Ectodermal cell (in vitro differentiated cells): ENCODE results near the gene HOXB3.
"Not testable (repeated sequence)": the region's sequence is repeated elsewhere in the genome, so short reads cannot be mapped to it uniquely, and the experiment has no call there.

Source experiments
- H3K27ac ChIP-seq: 2 replicates; pipeline ENCODE4 v1.7.0; 2013; ENCODE audit warnings: mild to moderate bottlenecking, low read depth, low read length; ENCODE audit not compliant: insufficient read depth, poor library complexity, severe bottlenecking
- H3K27me3 ChIP-seq: 2 replicates; pipeline ENCODE4 v1.7.0; 2013; ENCODE audit warnings: mild to moderate bottlenecking, low read length; ENCODE audit not compliant: insufficient read depth, control insufficient read depth, poor library complexity, severe bottlenecking
- H3K36me3 ChIP-seq: one replicate; pipeline ENCODE4 v1.7.0; 2013; ENCODE audit warnings: low read length; ENCODE audit not compliant: control insufficient read depth, insufficient read depth
- H3K4me1 ChIP-seq: one replicate; pipeline ENCODE4 v1.7.0; 2013; ENCODE audit warnings: low read length; ENCODE audit not compliant: control insufficient read depth, insufficient read depth
- H3K4me3 ChIP-seq: 2 replicates; pipeline ENCODE4 v1.7.0; 2013; ENCODE audit warnings: low read depth, low read length, control low read depth; ENCODE audit not compliant: insufficient read depth
- H3K9me3 ChIP-seq: 2 replicates; pipeline ENCODE4 v1.7.0; 2013; ENCODE audit warnings: mild to moderate bottlenecking, low read length, moderate library complexity; ENCODE audit not compliant: control insufficient read depth
- WGBS, 2 experiments: methylation state at CpG; one replicate each; pipeline ENCODE4 v1.1.7; 2013; ENCODE audit warnings: missing lambda C conversion rate in 2 of 2; 5-methylcytosine and 5-hydroxymethylcytosine counted together

Gene HOXB3

GRCh38 chr17:48515925-48516900 lies 73.8 kb downstream of the HOXB3 start:
- WGBS, 2 experiments, result 43% methylated on average over 2 to 3 of the region's 3 CpGs
- no peaks in the 10 kb centered on the region for H3K9me3 ChIP-seq

GRCh38 chr17:48514477-48514876 lies 75.6 kb downstream of the HOXB3 start:
- peaks cover 52% of the 10 kb centered on the region for H3K27me3 ChIP-seq
- no peaks in the 10 kb centered on the region for H3K36me3 ChIP-seq
- H3K4me1 ChIP-seq, result no peaks in the 10 kb centered on the region
- no peak overlapping the region for H3K27ac ChIP-seq
- H3K4me3 ChIP-seq, result no peak overlapping the region
- 69 to 91% methylated on average over 1 to 2 of the region's 2 CpGs for WGBS, 2 experiments
- no peaks in the 10 kb centered on the region for H3K9me3 ChIP-seq

More at GRCh38 chr17:48515925-48516900, 73.8 kb downstream of the HOXB3 start:
- Histone ChIP-seq H3K27ac (no peak overlapping the region), H3K27me3 (peaks cover 64% of the 10 kb centered on the region), H3K4me3 (no peak overlapping the region), H3K36me3 (no peaks in the 10 kb centered on the region), H3K4me1 (peaks cover 10% of the 10 kb centered on the region)

- no peak overlapping the region for H3K4me3 ChIP-seq
- H3K9me3 ChIP-seq, result no peaks in the 10 kb centered on the region
- H3K4me1 ChIP-seq, result no peaks in the 10 kb centered on the region
- H3K36me3 ChIP-seq, result no peaks in the 10 kb centered on the region
- peaks cover 46% of the 10 kb centered on the region for H3K27me3 ChIP-seq
- WGBS, 2 experiments, result 87 to 89% methylated on average over 3 to 6 of the region's 6 CpGs
- H3K27ac ChIP-seq, result no peak overlapping the region
Measured at GRCh38 chr17:48513666-48514455, 76.2 kb downstream of the HOXB3 start.

GRCh38 chr17:48513097-48513496 lies 76.9 kb downstream of the HOXB3 start:
- 91 to 97% methylated on average over 6 to 7 of the region's 7 CpGs for WGBS, 2 experiments
- H3K4me1 ChIP-seq, result no peaks in the 10 kb centered on the region
- no peak overlapping the region for H3K4me3 ChIP-seq
- no peak overlapping the region for H3K27ac ChIP-seq
- H3K36me3 ChIP-seq, result no peaks in the 10 kb centered on the region
- H3K27me3 ChIP-seq, result peaks cover 42% of the 10 kb centered on the region
- no peaks in the 10 kb centered on the region for H3K9me3 ChIP-seq

- no peaks in the 10 kb centered on the region for H3K36me3 ChIP-seq
- H3K27me3 ChIP-seq, result peaks cover 28% of the 10 kb centered on the region
- no peaks in the 10 kb centered on the region for H3K4me1 ChIP-seq
- no peaks in the 10 kb centered on the region for H3K9me3 ChIP-seq
- no peak overlapping the region for H3K4me3 ChIP-seq
- H3K27ac ChIP-seq, result no peak overlapping the region
- 92 to 94% methylated on average over 5 of the region's 7 CpGs for WGBS, 2 experiments
Measured at GRCh38 chr17:48510761-48511604, 79.1 kb downstream of the HOXB3 start.

GRCh38 chr17:48510381-48510760 lies 79.7 kb downstream of the HOXB3 start:
- WGBS, 2 experiments, result 75 to 93% methylated on average over 2 of the region's 2 CpGs
- no peaks in the 10 kb centered on the region for H3K9me3 ChIP-seq
- peaks cover 22% of the 10 kb centered on the region for H3K27me3 ChIP-seq
- no peaks in the 10 kb centered on the region for H3K36me3 ChIP-seq
- no peak overlapping the region for H3K4me3 ChIP-seq
- H3K4me1 ChIP-seq, result no peaks in the 10 kb centered on the region
- H3K27ac ChIP-seq, result no peak overlapping the region

- not testable (repeated sequence) for H3K9me3 ChIP-seq, H3K4me1 ChIP-seq, H3K36me3 ChIP-seq, H3K4me3 ChIP-seq, H3K27ac ChIP-seq
- WGBS, 2 experiments, result 92% methylated on average over 7 of the region's 7 CpGs
- H3K27me3 ChIP-seq, result peaks cover 16% of the 10 kb centered on the region
Measured at GRCh38 chr17:48509708-48510107, 80.3 kb downstream of the HOXB3 start.

- no peak overlapping the region for H3K4me3 ChIP-seq
- WGBS, 2 experiments, result 80 to 81% methylated on average over 5 of the region's 5 CpGs
- H3K27ac ChIP-seq, result no peak overlapping the region
- H3K36me3 ChIP-seq, result no peaks in the 10 kb centered on the region
- no peaks in the 10 kb centered on the region for H3K4me1 ChIP-seq
- no peaks in the 10 kb centered on the region for H3K9me3 ChIP-seq
- peaks cover 23% of the 10 kb centered on the region for H3K27me3 ChIP-seq
Measured at GRCh38 chr17:48506246-48506645, 83.8 kb downstream of the HOXB3 start.

GRCh38 chr17:48505788-48506187 lies 84.3 kb downstream of the HOXB3 start:
- WGBS, 2 experiments, result 90 to 97% methylated on average over 1 of the region's 1 CpG

More at GRCh38 chr17:48505788-48506187, 84.3 kb downstream of the HOXB3 start:
- Histone ChIP-seq H3K27me3 (peaks cover 27% of the 10 kb centered on the region), H3K4me3 (no peak overlapping the region), H3K36me3 (no peaks in the 10 kb centered on the region), H3K9me3 (no peaks in the 10 kb centered on the region), H3K4me1 (no peaks in the 10 kb centered on the region), H3K27ac (no peak overlapping the region)
